Hematopoietic multipotent progenitor cell treated with erythropoietin and hydrocortisone succinate and interleukin-3 and kit ligand, for 15 days (in vitro differentiated cells): ENCODE results near the gene SVEP1.
"Not testable (repeated sequence)": the region's sequence is repeated elsewhere in the genome, so short reads cannot be mapped to it uniquely, and the experiment has no call there.

ENCODE experiments used
- DNase-seq: peaks from one replicate; pipeline ENCODE4 v3.0.0-alpha.2; 2015; ENCODE audit warnings: low spot score

SVEP1 gene

DNA sequence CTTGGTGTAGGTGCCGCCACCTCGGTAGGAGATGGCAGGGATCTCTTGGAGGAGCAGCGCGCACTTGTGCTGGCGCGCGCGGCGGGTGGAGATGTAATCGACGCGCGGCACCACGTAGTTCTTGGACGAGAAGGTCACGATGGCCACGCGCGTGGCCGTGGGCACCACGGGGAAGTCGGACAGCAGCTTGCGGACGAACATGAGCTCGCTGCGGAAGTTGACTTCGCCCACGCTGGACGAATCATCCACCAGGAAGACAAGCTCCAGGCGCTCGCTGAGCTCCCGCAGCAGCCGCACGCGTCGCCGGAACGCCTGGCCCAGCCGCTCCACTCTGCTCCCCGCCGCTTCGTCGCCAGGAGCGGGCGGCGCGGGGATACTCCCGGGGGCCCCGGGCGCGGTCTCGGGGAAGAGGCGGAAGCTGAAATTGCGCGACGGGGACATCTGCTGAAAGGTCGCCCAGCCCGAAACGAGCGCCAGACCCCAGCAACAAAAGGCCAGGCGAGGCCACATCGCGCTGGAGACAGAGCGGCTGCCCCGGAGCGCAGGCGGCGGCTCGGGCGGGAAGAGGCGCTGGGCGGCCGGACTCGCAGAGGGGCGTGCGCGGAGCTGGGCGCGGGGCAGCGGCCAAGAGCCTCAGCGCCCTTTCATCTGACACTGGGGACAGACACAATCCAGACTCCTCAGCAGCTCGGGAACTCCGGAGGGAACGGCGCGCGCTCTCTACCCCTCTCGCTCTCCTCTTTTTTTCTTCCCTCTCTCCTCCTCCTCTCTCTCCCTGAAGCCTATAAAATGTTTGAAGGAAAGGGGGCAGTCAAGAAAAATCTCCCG, at the start of gene SVEP1:
Gene SVEP1 (minus strand): TSS at position 708 of the 828 bp plus-strand sequence. CDS start 198 bp downstream, at position 510.
- no peak for DNase-seq

GRCh38 chr9:110626101-110626829, 46.7 kb upstream of the SVEP1 start:
- no peak for DNase-seq

GRCh38 chr9:110623462-110624025, 44.0 kb upstream of the SVEP1 start:
- peak; percentile 34 for DNase-seq

DNA sequence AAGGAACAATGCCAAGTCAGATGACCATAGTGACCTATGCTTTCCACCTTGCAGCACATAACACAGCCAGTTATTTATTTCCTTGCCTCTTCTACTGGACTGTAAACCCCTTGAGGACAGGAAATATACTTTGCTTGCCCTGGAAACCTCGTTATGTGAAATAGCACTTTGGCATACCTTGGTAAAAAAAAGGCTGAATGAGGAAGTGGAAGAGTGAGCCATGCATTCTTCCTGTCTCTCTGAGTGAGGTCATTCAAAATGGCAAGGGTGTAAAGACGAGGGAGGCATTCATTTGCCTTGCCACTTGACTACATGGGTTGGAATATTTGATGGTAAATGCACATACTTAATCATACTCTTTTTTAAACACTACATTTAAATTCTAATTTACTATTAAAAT, 42.8 kb upstream of the SVEP1 start:
- no peak for DNase-seq

DNA sequence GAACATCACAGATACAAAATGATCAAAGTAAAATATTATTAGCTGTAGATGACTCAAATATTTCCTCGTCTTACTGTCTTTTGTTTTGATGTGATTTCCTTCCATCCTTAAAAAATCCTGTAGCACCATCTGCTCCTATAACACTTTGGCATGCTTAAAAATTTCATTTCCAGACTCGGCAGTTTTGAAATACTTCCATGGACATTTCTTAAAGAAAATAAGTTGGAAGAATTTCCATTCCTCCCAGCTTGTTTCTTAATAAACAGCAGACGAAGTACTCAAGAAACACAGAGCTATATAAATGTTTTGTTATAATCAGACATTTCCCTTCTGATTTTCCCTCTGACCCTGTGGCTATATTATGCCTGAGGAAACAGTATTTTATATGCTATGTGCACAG, 41.2 kb upstream of the SVEP1 start:
- no peak for DNase-seq

DNA sequence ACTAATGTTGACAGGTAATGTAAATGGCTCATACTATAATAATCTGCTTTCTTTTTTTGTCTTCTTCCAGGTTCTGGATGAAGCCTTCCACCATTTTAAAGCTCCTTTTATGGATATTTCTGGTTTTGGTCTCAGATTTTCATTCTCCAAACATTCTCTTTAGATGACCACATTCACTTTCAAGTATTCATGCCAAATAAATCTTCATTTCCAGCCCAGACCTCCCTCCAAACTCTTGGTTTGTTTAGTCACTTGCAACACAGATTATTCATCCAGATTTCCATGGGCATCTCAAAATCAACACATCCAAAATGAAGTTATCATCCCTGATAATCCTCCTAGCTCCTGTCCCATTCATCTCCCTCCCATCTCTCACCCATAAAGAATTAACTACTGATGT, 40.3 kb upstream of the SVEP1 start:
- no peak for DNase-seq

- no peak for DNase-seq
Measured at GRCh38 chr9:110615498-110615897, 36.0 kb upstream of the SVEP1 start.

DNA sequence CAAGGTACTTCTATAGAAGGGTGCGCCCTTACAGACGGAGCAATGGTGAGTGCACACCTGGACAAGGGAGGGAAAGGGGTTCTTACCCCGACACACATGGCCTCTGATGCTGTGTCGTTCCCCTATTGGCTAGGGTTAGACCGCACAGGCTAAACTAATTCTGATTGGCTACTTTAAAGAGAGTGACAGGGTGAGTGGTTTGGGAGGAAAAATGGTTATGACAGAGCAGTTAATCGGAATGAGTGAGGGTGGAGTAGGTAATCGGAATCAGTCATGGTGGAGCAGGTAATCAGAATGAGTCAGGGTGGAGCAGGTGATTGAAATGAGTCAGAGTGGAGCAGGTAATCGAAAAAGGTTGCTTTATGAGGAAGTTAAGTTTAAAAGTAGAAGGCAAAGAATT, 35.0 kb upstream of the SVEP1 start:
- DNase-seq, result not testable (repeated sequence)

DNA sequence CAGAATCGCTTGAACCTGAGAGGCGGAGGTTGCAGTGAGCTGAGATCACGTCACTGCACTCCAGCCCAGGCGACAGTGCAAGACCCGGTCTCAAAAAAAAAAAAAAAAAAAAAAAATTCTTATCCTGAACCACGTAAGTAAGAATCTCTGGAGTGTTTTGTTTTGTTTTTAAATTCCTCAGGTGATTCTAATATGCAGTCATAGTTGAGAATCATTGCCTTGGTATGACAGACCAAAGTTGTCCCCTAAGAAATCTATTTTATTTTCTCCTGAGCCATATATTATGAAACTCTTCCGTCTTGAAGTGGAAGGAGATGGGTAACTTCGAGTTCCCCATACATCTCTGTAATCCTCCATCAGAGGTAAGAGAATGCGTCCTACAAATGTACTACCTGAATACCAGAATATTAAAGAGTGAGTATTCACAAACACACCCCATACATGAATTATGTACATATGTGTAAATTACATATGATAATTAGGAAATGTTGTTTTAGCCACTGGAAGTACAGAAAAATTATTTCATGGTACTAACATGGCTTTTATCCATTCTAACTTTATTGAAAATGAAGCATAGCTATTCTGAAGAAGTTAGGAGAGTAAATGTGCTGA, 26.7 kb upstream of the SVEP1 start:
- DNase-seq, result no peak

- DNase-seq, result no peak
Measured at GRCh38 chr9:110605565-110605964, 26.0 kb upstream of the SVEP1 start.

- DNase-seq, result no peak
Measured at GRCh38 chr9:110604171-110604601, 24.6 kb upstream of the SVEP1 start.

DNA sequence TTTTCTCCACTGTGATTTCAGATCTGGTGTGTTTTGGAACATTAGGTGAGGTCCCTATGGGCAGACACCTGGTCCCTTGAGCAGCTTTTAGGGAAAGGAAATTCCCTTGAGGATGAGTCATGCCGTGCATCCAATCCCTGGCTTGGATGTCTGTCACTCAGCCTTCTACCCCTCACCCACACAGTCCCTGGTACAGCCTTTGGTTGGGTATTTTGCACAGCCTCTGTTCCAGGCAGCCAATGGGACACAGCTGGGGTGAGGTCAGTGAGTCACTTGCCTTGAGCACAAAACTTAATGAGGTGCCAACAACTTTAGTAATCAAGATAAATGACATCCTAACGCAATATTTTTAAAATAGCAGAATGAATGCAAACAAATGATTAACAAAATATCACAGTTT, 22.7 kb upstream of the SVEP1 start:
- DNase-seq, result no peak

- no peak for DNase-seq
Measured at GRCh38 chr9:110601098-110601497, 21.6 kb upstream of the SVEP1 start.

GRCh38 chr9:110599468-110599867, 19.9 kb upstream of the SVEP1 start:
- DNase-seq, result no peak

GRCh38 chr9:110592044-110592830, 12.7 kb upstream of the SVEP1 start:
- DNase-seq, result no peak

GRCh38 chr9:110591526-110591925, 12.0 kb upstream of the SVEP1 start:
- no peak for DNase-seq

DNA sequence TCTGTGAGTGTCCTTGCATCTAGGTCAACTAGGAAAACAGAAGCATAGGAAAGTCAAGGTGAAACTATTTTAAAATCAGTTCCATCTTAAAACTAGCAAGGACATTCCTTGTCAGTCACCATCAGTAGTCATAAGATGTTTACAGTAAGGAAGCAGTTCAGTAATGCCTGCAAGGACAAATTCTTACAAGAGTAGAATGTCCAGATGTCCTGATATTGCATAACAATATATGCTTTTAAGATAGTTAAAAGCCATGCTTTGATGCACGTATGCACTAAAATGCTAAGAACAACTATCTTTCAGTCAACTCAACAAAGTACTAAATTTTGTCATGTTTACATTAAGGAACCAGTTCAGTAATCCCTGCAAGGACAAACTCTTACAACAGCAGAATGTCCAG, 11.3 kb upstream of the SVEP1 start:
- no peak for DNase-seq

DNA sequence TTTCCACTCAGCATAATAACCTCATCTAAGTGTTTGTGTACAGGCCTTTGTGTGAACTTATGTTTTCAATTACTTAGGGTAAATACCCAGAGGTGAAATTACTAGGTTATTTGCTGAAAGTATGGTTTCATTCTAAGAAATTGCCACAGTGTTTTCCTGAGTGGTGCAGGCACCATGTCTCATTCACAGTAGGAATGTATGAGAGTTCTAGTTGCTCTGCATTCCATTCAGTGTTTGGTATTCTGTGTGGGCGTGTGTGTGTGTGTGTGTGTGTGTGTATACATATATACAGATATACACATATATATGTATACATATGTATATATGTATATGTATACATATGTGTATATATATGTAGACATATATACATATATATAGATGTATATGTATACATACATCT, 8.8 kb upstream of the SVEP1 start:
- DNase-seq, result no peak

GRCh38 chr9:110583237-110583636, 3.7 kb upstream of the SVEP1 start:
- no peak for DNase-seq

DNA sequence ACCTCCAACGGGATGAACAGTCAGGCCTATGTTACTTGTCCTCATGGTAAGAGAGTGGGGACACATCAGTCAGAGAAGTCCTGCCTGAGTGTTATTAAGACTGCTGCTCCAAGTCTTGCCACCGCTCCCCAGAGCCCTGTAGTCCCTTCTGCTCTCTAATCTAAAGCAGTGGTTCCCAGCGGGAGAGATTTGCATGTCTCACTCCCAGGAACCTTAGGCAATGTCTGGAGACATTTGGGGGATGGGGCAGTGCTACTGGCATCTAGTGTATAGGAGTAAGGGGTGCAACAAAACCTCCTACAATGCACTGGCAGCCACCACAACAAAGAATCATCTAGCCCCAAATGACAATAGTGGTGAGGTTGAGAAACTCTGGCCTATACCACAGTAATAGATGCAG, 2.6 kb upstream of the SVEP1 start:
- DNase-seq, result no peak

DNA sequence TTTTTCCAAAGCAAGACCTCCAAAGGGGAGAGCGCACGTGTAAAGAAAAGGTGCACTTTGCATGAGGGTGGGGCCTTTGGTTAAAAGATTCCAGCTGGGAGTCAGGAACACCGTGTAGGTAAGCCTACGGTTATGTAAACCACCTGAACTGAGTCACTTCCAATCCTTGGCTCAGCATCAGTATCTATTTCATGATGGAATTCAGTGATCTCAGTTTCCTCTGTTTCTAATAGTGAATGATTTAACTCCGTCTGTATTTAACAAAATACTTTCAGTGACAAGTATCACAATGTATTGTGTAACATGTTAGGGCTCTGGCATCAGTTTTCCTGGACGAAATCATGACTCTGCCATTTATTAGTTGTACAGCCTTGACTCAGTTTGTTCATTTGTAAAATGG, 1.3 kb upstream of the SVEP1 start:
- no peak for DNase-seq

- DNase-seq, result no peak
Measured at GRCh38 chr9:110579862-110580219, 300 bp upstream of the SVEP1 start.
